Stimulated activated naive CD4-positive, alpha-beta T cell (primary cell): ENCODE measurements around the gene AP3B2.
"Not testable (repeated sequence)": the region's sequence is repeated elsewhere in the genome, so short reads cannot be mapped to it uniquely, and the experiment has no call there.

Experiments
- DNase-seq, 6 experiments: peaks; one replicate each; lab custom pipeline; 2025; lab: John Stamatoyannopoulos, UW

AP3B2 gene

GRCh38 chr15:82648257-82649103, 61.2 kb downstream of the AP3B2 start:
- no peak for DNase-seq

- peak in 5 of 6 experiments; percentile 18 to 28 (median 22) for DNase-seq
Measured at GRCh38 chr15:82647835-82648256, 61.8 kb downstream of the AP3B2 start.

- peak in 4 of 6 experiments; percentile 8 to 28 (median 16) for DNase-seq
Measured at GRCh38 chr15:82647045-82647834, 62.4 kb downstream of the AP3B2 start, which contains the start of gene CPEB1. Gene CPEB1, minus strand, starts transcription at chr15:82647363. Its CDS starts 18,904 bp downstream, at chr15:82628459.

- peak in 2 of 6 experiments; percentile 3 to 4 for DNase-seq
Measured at GRCh38 chr15:82646250-82647044, 63.2 kb downstream of the AP3B2 start.

- not testable (repeated sequence) for DNase-seq
Measured at GRCh38 chr15:82644967-82645852, 64.5 kb downstream of the AP3B2 start.

GRCh38 chr15:82643992-82644391, 65.7 kb downstream of the AP3B2 start:
- DNase-seq = no peak

GRCh38 chr15:82642656-82643055, 67.0 kb downstream of the AP3B2 start:
- no peak for DNase-seq

GRCh38 chr15:82641129-82641798, 68.4 kb downstream of the AP3B2 start:
- no peak for DNase-seq

GRCh38 chr15:82640672-82641071, 69.0 kb downstream of the AP3B2 start:
- DNase-seq = no peak

- no peak for DNase-seq
Measured at GRCh38 chr15:82635798-82636197, 73.9 kb downstream of the AP3B2 start.

GRCh38 chr15:82630033-82630432, 79.6 kb downstream of the AP3B2 start:
- no peak for DNase-seq

GRCh38 chr15:82625136-82625535, 84.5 kb downstream of the AP3B2 start:
- DNase-seq = no peak

GRCh38 chr15:82624438-82624837, 85.2 kb downstream of the AP3B2 start:
- DNase-seq = no peak

- no peak for DNase-seq
Measured at GRCh38 chr15:82624008-82624407, 85.7 kb downstream of the AP3B2 start.

- no peak for DNase-seq
Measured at GRCh38 chr15:82621970-82622369, 87.7 kb downstream of the AP3B2 start.

- DNase-seq = no peak
Measured at GRCh38 chr15:82613747-82614146, 95.9 kb downstream of the AP3B2 start.

- DNase-seq = no peak
Measured at GRCh38 chr15:82611348-82611747, 98.3 kb downstream of the AP3B2 start.
